ENCODE results near the gene TXLNB.

The TXLNB gene

GRCh38 chr6:139291813-139292619, at the start of gene TXLNB:
TXLNB (minus strand) TSS chr6:139291998; CDS start chr6:139288899, 3,099 bp downstream.
- DNase-seq, result peak; percentile 66

- DNase-seq, result no peak
These were observed 49.3 kb upstream of the TXLNB start for GRCh38 chr6:139341060-139341459.

- DNase-seq, result peak; percentile 96
These were observed 47.0 kb upstream of the TXLNB start for GRCh38 chr6:139338795-139339194.

GRCh38 chr6:139337830-139338229, 46.0 kb upstream of the TXLNB start:
- DNase-seq, result peak; percentile 74

- DNase-seq, result peak; percentile 29
These were observed 45.2 kb upstream of the TXLNB start for GRCh38 chr6:139337001-139337400.

- DNase-seq, result no peak
These were observed 44.7 kb upstream of the TXLNB start for GRCh38 chr6:139336488-139336887.

GRCh38 chr6:139335447-139336210, 43.8 kb upstream of the TXLNB start:
- no peak for DNase-seq

GRCh38 chr6:139334806-139335446, 43.1 kb upstream of the TXLNB start:
- peak; percentile 64 for DNase-seq

- DNase-seq, result no peak
These were observed 39.2 kb upstream of the TXLNB start for GRCh38 chr6:139330826-139331500.

- DNase-seq, result no peak
These were observed 38.5 kb upstream of the TXLNB start for GRCh38 chr6:139330306-139330705.

- DNase-seq, result no peak
These were observed 37.4 kb upstream of the TXLNB start for GRCh38 chr6:139329224-139329623.

- DNase-seq, result peak; percentile 73
These were observed 35.2 kb upstream of the TXLNB start for GRCh38 chr6:139327038-139327437.

- DNase-seq, result no peak
These were observed 33.9 kb upstream of the TXLNB start for GRCh38 chr6:139325686-139326085.

- peak; percentile 78 for DNase-seq
These were observed 33.3 kb upstream of the TXLNB start for GRCh38 chr6:139325125-139325524.

- DNase-seq, result no peak
These were observed 32.4 kb upstream of the TXLNB start for GRCh38 chr6:139324301-139324555.

- peak; percentile 93 for DNase-seq
These were observed 31.9 kb upstream of the TXLNB start for GRCh38 chr6:139323511-139324300.

- no peak for DNase-seq
These were observed 28.3 kb upstream of the TXLNB start for GRCh38 chr6:139320081-139320480.

GRCh38 chr6:139316622-139317317, 25.0 kb upstream of the TXLNB start:
- no peak for DNase-seq

- no peak for DNase-seq
These were observed 22.2 kb upstream of the TXLNB start for GRCh38 chr6:139313784-139314545.

GRCh38 chr6:139313229-139313628, 21.4 kb upstream of the TXLNB start:
- DNase-seq, result no peak

- DNase-seq, result peak; percentile 4
These were observed 20.0 kb upstream of the TXLNB start for GRCh38 chr6:139311831-139312230.
